CD8-positive, alpha-beta memory T cell (primary cell): ENCODE results near the gene DHFR2. TPM values are rescaled to one million over a fixed set of nuclear protein-coding genes. Genes with fewer than 3 reads are reported as not detected.
"Not testable (repeated sequence)": the region's sequence is repeated elsewhere in the genome, so short reads cannot be mapped to it uniquely, and the experiment has no call there.

Experiments used
- CTCF ChIA-PET: fragments of 350-600 bp; sonication (Branson Sonifier 250); formaldehyde crosslinking; loops from one replicate; lab custom pipeline; 2021; ENCODE audit warnings: antibody characterized with exemption; lab: Charles Lee
- POLR2A ChIA-PET: fragments of 350-600 bp; sonication (Branson Sonifier 250); formaldehyde crosslinking; loops from one replicate; lab custom pipeline; 2021; ENCODE audit warnings: antibody characterized with exemption; lab: Charles Lee
- DNase-seq, 5 donors: peaks; one replicate each; pipeline versions ENCODE4 v3.0.0 to v3.0.0-alpha.2; 2020 to 2022; ENCODE audit warnings: mixed read lengths in 1 of 5
- H3K27ac ChIP-seq: one replicate; pipeline ENCODE4 v1.7.0; 2013; ENCODE audit warnings: low read depth, mild to moderate bottlenecking, low read length, moderate library complexity
- H3K27me3 ChIP-seq: 2 replicates; pipeline ENCODE4 v1.7.0; 2013; ENCODE audit warnings: low read length, mild to moderate bottlenecking; ENCODE audit not compliant: insufficient read depth, poor library complexity, severe bottlenecking
- H3K36me3 ChIP-seq: 2 replicates; pipeline ENCODE4 v1.7.0; 2013; ENCODE audit warnings: mild to moderate bottlenecking, low read length, moderate library complexity; ENCODE audit not compliant: insufficient read depth
- H3K4me1 ChIP-seq: 2 replicates; pipeline ENCODE4 v1.7.0; 2013; ENCODE audit warnings: mild to moderate bottlenecking, low read length, moderate library complexity; ENCODE audit not compliant: insufficient read depth
- H3K4me3 ChIP-seq: 2 replicates; pipeline ENCODE4 v1.7.0; 2013; ENCODE audit warnings: mild to moderate bottlenecking, low read length
- H3K9me3 ChIP-seq: 2 replicates; pipeline ENCODE4 v1.7.0; 2013; ENCODE audit warnings: mild to moderate bottlenecking, low read length
- H3K27ac Mint-ChIP-seq, 8 donors: one replicate each; pipeline ENCODE4 v1.8.0; 2020 to 2021; ENCODE audit warnings: mixed read lengths in 8 of 8, mild to moderate bottlenecking in 6 of 8, inconsistent platforms in 3 of 8, moderate library complexity in 3 of 8
- H3K27me3 Mint-ChIP-seq, 2 donors: one replicate each; pipeline ENCODE4 v1.8.0; 2020 to 2021; ENCODE audit warnings: mixed read lengths in 2 of 2, mild to moderate bottlenecking in 1 of 2, moderate library complexity in 1 of 2
- H3K36me3 Mint-ChIP-seq, 3 donors: one replicate each; pipeline ENCODE4 v1.8.0; 2020 to 2021; ENCODE audit warnings: mixed read lengths in 3 of 3, inconsistent platforms in 1 of 3, mild to moderate bottlenecking in 1 of 3
- H3K4me1 Mint-ChIP-seq, 3 donors: one replicate each; pipeline ENCODE4 v1.8.0; 2020 to 2021; ENCODE audit warnings: mixed read lengths in 3 of 3, inconsistent platforms in 1 of 3, mild to moderate bottlenecking in 1 of 3
- H3K4me3 Mint-ChIP-seq, 7 donors: one replicate each; pipeline ENCODE4 v1.8.0; 2020 to 2021; ENCODE audit warnings: mixed read lengths in 7 of 7, mild to moderate bottlenecking in 6 of 7, moderate library complexity in 4 of 7, inconsistent platforms in 2 of 7
- H3K9me3 Mint-ChIP-seq, 5 donors: one replicate each; pipeline ENCODE4 v1.8.0; 2020 to 2022; ENCODE audit warnings: mixed read lengths in 5 of 5, mild to moderate bottlenecking in 3 of 5, moderate library complexity in 2 of 5, inconsistent platforms in 1 of 5
- polyA plus RNA-seq: library from polyadenylated mRNA; unstranded; fragments of 300-500 nt; fragmentation: Illumina TruSeq; gene quantifications from one replicate; pipeline ENCODE4 v1.2.3, GENCODE V29; 2021
- total RNA-seq, 2 experiments: library from RNA; stranded (reverse); gene quantifications; one replicate each; pipeline ENCODE4 v1.2.3, GENCODE V29; 2021

DHFR2 gene
- total and polyA plus RNA-seq, 3 experiments from 2014 or later, result 5.9 to 7.9 (median 6.9) TPM

DNA sequence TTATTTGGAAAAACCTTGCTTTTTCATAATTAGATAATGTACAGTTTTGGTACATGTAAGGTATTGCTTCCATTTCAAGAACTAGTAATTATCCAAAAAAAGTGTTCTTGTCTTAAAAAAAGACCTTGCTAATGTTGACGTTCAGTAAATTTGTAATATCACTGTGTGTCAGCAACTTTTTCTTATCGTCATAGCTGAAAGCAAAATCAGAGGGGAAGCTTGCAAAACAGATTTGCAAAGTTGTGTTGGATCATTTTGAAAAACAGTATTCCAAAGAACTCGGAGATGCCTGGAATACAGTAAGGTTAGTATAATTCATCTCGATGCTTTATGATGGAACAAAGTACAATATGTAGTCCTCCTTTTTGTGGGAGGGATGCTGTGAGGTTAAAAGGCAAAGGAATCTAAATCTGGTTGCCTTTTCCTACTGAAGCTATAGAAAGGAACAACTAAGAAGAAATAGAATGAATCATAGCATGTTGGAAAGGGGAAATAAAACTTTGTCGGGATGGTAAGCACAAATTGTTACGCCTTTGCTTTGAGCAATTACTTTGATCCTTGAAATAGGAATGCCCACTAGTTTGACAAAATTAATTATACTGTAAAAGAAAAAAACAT is 1.6 kb upstream of the DHFR2 start:
- peaks cover 56 to 82% (median 71%) of the 10 kb centered on the region in 3 donors for H3K4me1 Mint-ChIP-seq
- Histone ChIP-seq H3K4me1 (peaks cover 28% of the 10 kb centered on the region), H3K27me3 (no peaks in the 10 kb centered on the region), H3K9me3 (no peaks in the 10 kb centered on the region), H3K4me3 (peak overlapping the region; percentile 84), H3K27ac (peak overlapping the region; percentile 95), H3K36me3 (peaks cover 11% of the 10 kb centered on the region)
- H3K27me3 Mint-ChIP-seq, result no peaks in the 10 kb centered on the region
- DNase-seq, result no peak
- ChIA-PET CTCF (interaction anchor here (2.6 kb wide), 1 partner anchor 14 kb away, joined by 9 read pairs; no protein-coding TSS in a partner anchor), POLR2A (interaction anchor here (2.3 to 2.4 kb wide), 2 partner anchors 16 to 85 kb away, joined by 8 to 9 read pairs; partner anchors contain the start of gene ARL13B)
- H3K4me3 Mint-ChIP-seq, result peak overlapping the region; percentile 93 to 100 (median 99)
- peaks cover 3 to 55% (median 8%) of the 10 kb centered on the region in 3 donors for H3K36me3 Mint-ChIP-seq
- H3K9me3 Mint-ChIP-seq, result no peaks in the 10 kb centered on the region
- peak overlapping the region; percentile 93 to 100 (median 100) for H3K27ac Mint-ChIP-seq

DNA sequence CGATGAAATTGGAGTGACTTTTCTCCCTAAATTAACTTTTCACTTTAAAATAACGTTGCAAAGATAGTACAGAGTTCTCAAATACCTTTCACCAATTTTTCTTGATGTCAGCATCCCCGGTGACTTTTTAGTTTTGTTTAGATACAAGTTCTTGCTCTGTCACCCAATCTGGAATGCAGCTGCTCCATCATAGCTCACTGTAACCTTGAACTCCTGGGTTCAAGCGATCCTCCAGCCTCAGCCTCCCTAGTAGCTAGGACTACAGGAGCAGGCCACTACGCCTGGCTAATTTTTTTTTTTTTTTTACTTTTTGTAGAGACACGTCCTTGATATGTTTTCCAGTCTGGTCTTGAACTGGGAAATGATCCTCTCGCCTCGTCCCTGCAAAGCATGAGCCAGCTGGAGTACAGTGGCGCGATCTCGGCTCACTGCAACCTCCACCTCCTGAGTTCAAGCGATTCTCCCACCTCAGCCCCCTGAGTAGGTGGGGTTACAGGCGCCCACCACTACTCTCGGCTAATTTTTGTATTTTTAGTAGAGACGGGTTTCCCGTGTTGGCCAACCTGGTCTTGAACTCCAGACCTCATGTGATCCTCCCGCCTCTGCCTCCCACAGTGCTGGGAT is 892 bp upstream of the DHFR2 start:
- peak overlapping the region; percentile 93 to 100 (median 100) for H3K27ac Mint-ChIP-seq
- Histone ChIP-seq H3K27me3 (no peaks in the 10 kb centered on the region), H3K4me3 (peak overlapping the region; percentile 84), H3K4me1 (peaks cover 28% of the 10 kb centered on the region), H3K9me3 (no peaks in the 10 kb centered on the region), H3K36me3 (peaks cover 11% of the 10 kb centered on the region), H3K27ac (peak overlapping the region; percentile 95)
- peak overlapping the region; percentile 93 to 100 (median 99) for H3K4me3 Mint-ChIP-seq
- H3K9me3 Mint-ChIP-seq, result no peaks in the 10 kb centered on the region
- peaks cover 3 to 53% (median 5%) of the 10 kb centered on the region in 3 donors for H3K36me3 Mint-ChIP-seq
- POLR2A ChIA-PET, result interaction anchor here (2.3 to 2.4 kb wide), 2 partner anchors 17 to 84 kb away, joined by 8 to 9 read pairs; partner anchors contain the start of gene ARL13B
- H3K27me3 Mint-ChIP-seq, result no peaks in the 10 kb centered on the region
- CTCF ChIA-PET, result interaction anchor here (1.0 to 2.6 kb wide), 3 partner anchors 14 to 84 kb away, joined by 3 to 9 read pairs (median 4); partner anchors contain the start of gene ARL13B
- peaks cover 52 to 74% (median 64%) of the 10 kb centered on the region in 3 donors for H3K4me1 Mint-ChIP-seq
- no peak for DNase-seq

DNA sequence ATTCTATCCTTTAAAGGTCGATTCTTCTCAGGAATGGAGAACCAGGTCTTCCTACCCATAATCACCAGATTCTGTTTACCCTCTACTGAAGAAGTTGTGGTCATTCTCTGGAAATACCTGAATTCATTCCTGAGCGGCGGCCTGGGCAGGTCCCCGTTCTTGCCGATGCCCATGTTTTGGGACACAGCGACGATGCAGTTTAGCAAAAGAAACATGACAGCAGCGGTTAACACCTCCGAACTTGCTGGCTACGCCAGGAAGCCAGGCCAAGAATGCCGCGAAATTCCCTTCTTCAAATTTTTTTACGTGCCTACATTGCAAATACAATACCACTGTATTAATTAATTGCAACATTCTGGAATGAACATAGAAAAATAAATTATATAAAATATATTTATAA is 1.4 kb downstream of the DHFR2 start:
- Mint-ChIP-seq H3K36me3 (peaks cover 0 to 47% (median under 1%) of the 10 kb centered on the region in 3 donors), H3K9me3 (no peaks in the 10 kb centered on the region), H3K4me1 (peaks cover 38 to 58% (median 41%) of the 10 kb centered on the region in 3 donors), H3K4me3 (peak overlapping the region in 1 of 7 donors; percentile 51), H3K27me3 (no peaks in the 10 kb centered on the region), H3K27ac (peak overlapping the region in 1 of 8 donors; percentile 65)
- no peak overlapping the region for H3K4me3 ChIP-seq
- H3K27ac ChIP-seq, result no peak overlapping the region
- H3K4me1 ChIP-seq, result peaks cover 28% of the 10 kb centered on the region
- H3K36me3 ChIP-seq, result no peaks in the 10 kb centered on the region
- POLR2A ChIA-PET, result no interaction called here
- CTCF ChIA-PET, result interaction anchor here (1.8 to 2.3 kb wide), 2 partner anchors 8 to 56 kb away, joined by 6 to 7 read pairs; no protein-coding TSS in a partner anchor
- no peaks in the 10 kb centered on the region for H3K9me3 ChIP-seq
- no peaks in the 10 kb centered on the region for H3K27me3 ChIP-seq
- DNase-seq, result no peak

DNA sequence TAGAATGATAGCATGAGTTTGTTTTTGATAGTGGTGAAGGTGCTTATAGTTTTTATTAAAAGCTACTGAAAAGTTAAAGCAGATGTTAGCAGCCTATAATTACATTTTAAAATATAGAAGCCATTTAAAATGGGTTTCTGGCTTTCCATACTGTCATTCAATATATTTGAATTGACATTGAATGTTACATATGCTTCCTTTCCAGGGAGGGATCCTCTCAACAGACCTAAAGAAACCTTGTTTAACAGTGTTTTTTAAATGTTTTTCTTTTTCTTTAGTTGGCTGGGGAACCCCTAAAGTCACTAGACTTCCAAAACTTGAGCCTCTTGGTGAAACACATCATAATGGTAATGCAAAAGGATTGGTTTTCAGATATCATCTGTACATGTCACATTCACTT is 12.2 kb downstream of the DHFR2 start:
- no peaks in the 10 kb centered on the region for H3K27me3 Mint-ChIP-seq
- H3K9me3 Mint-ChIP-seq, result no peaks in the 10 kb centered on the region
- H3K36me3 ChIP-seq, result no peaks in the 10 kb centered on the region
- H3K27ac Mint-ChIP-seq, result no peak overlapping the region
- CTCF ChIA-PET, result interaction anchor here (0.8 to 2.7 kb wide), 2 partner anchors 12 to 45 kb away, joined by 3 to 9 read pairs; partner anchors contain the start of genes DHFR2 and NSUN3
- H3K4me3 Mint-ChIP-seq, result no peak overlapping the region
- H3K4me3 ChIP-seq, result no peak overlapping the region
- no peaks in the 10 kb centered on the region for H3K27me3 ChIP-seq
- H3K27ac ChIP-seq, result no peak overlapping the region
- no peaks in the 10 kb centered on the region for H3K4me1 ChIP-seq
- H3K9me3 ChIP-seq, result no peaks in the 10 kb centered on the region
- H3K36me3 Mint-ChIP-seq, result peaks cover 0 to 7% (median 5%) of the 10 kb centered on the region in 3 donors
- H3K4me1 Mint-ChIP-seq, result no peaks in the 10 kb centered on the region
- DNase-seq, result no peak
- POLR2A ChIA-PET, result no interaction called here

DNA sequence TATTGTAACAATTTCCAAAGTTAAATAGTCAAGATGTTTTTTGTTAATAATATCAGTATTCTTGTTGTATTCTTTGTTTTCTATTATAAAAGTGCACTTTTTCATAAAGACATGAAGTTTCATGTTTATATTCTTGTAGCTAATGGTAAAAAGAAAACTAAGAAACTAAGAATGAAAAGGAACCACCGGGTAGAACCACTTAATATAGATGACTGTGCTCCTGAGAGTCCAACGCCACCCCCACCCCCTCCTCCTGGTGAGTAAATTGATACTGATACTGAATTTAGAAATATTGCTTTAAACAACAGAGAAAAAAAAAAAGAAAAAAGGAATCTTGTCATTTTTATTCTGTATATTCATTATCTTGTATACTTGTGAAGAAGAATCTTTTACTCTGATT is 13.4 kb downstream of the DHFR2 start:
- no peak overlapping the region for H3K4me3 ChIP-seq
- no peaks in the 10 kb centered on the region for H3K4me1 ChIP-seq
- ChIA-PET POLR2A (no interaction called here), CTCF (interaction anchor here (1.3 to 2.7 kb wide), 2 partner anchors 14 to 20 kb away, joined by 3 to 9 read pairs; partner anchors contain the start of genes DHFR2 and NSUN3)
- no peaks in the 10 kb centered on the region for H3K9me3 ChIP-seq
- peaks cover 0 to 13% (median 5%) of the 10 kb centered on the region in 3 donors for H3K36me3 Mint-ChIP-seq
- no peak overlapping the region for H3K27ac ChIP-seq
- H3K27me3 Mint-ChIP-seq, result no peaks in the 10 kb centered on the region
- no peaks in the 10 kb centered on the region for H3K27me3 ChIP-seq
- no peaks in the 10 kb centered on the region for H3K4me1 Mint-ChIP-seq
- H3K9me3 Mint-ChIP-seq, result no peaks in the 10 kb centered on the region
- no peaks in the 10 kb centered on the region for H3K36me3 ChIP-seq
- H3K27ac Mint-ChIP-seq, result no peak overlapping the region
- DNase-seq, result no peak
- H3K4me3 Mint-ChIP-seq, result no peak overlapping the region

DNA sequence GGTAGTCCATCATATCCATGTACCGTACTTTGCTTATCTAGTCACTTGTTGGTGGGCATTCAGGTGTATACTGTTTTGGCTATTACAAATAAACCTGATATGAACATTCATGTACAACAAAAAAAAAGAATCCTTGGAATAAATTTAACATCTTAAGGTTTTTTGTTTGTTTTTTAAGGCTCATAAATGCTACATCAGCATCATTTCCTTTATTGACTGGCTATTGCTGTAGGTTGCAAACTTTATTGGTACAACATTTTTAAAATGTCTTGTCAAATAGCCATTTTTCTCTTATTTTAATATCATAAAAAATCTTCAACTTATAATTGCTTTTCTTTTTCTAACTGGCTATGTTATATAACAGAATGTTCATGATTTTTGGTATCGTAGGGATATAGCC is 16.2 kb downstream of the DHFR2 start:
- Mint-ChIP-seq H3K4me3 (no peak overlapping the region), H3K36me3 (peaks cover 0 to 13% (median 4%) of the 10 kb centered on the region in 3 donors), H3K9me3 (no peaks in the 10 kb centered on the region), H3K27me3 (no peaks in the 10 kb centered on the region), H3K4me1 (peaks cover 0 to 2% (median 0%) of the 10 kb centered on the region in 3 donors), H3K27ac (peak overlapping the region in 1 of 8 donors; percentile 54)
- H3K4me3 ChIP-seq, result no peak overlapping the region
- ChIA-PET POLR2A (no interaction called here), CTCF (no interaction called here)
- no peak for DNase-seq
- H3K27me3 ChIP-seq, result no peaks in the 10 kb centered on the region
- no peaks in the 10 kb centered on the region for H3K4me1 ChIP-seq
- H3K36me3 ChIP-seq, result no peaks in the 10 kb centered on the region
- no peak overlapping the region for H3K27ac ChIP-seq
- H3K9me3 ChIP-seq, result no peaks in the 10 kb centered on the region

GRCh38 chr3:94044100-94044936 is 18.4 kb downstream of the DHFR2 start:
- H3K36me3 ChIP-seq, H3K4me3 ChIP-seq, H3K9me3 Mint-ChIP-seq, H3K27ac ChIP-seq, H3K27me3 Mint-ChIP-seq, H3K27me3 ChIP-seq, H3K4me3 Mint-ChIP-seq, CTCF ChIA-PET, H3K4me1 Mint-ChIP-seq, POLR2A ChIA-PET, H3K4me1 ChIP-seq, H3K9me3 ChIP-seq, DNase-seq: not testable (repeated sequence)
- Mint-ChIP-seq H3K36me3 (peaks cover 0 to 14% (median 3%) of the 10 kb centered on the region in 3 donors), H3K27ac (peak overlapping the region in 1 of 8 donors; percentile 85)
